Esophagus muscularis mucosa (tissue), 4 donors: ENCODE data around the gene TOP2A. TPM values are rescaled to one million over a fixed set of nuclear protein-coding genes. Genes with fewer than 3 reads are reported as not detected.
"Not testable (repeated sequence)": the region's sequence is repeated elsewhere in the genome, so short reads cannot be mapped to it uniquely, and the experiment has no call there.

ENCODE experiments used
- DNase-seq: peaks from one replicate; pipeline ENCODE4 v3.0.0-alpha.2; 2017; ENCODE audit errors: extremely low spot score
- H3K27ac ChIP-seq, 4 donors: fragments of 200-600 bp; sonication (generic); replicated peaks in 1 of 4; 1 replicate in 3 of 4; 2 replicates in 1 of 4; pipeline ENCODE4 v1.5.1; 2016 to 2019; ENCODE audit warnings: mild to moderate bottlenecking in 1 of 4
- H3K27me3 ChIP-seq, 4 donors: fragments of 200-600 bp; sonication (generic); one replicate each; pipeline versions ENCODE4 v1.5.1 to v1.6.0; 2016 to 2019
- H3K36me3 ChIP-seq, 4 donors: fragments of 200-600 bp; sonication (generic); one replicate each; pipeline ENCODE4 v1.5.1; 2016 to 2019
- H3K4me1 ChIP-seq, 4 donors: fragments of 200-600 bp; sonication (generic); one replicate each; pipeline ENCODE4 v1.5.1; 2016 to 2019
- H3K4me3 ChIP-seq, 4 donors: fragments of 200-600 bp; sonication (generic); 1 replicate in 2 of 4; 2 replicates in 2 of 4; pipeline ENCODE4 v1.5.1; 2016 to 2019; ENCODE audit warnings: mild to moderate bottlenecking in 4 of 4, moderate library complexity in 1 of 4
- H3K9me3 ChIP-seq, 4 donors: fragments of 200-600 bp; sonication (generic); 1 replicate in 3 of 4; 2 replicates in 1 of 4; pipeline ENCODE4 v1.5.1; 2016 to 2019
- CTCF ChIP-seq, 3 experiments: fragments of 200-600 bp in 2 of 3; fragments of 450-650 bp in 1 of 3; sonication (generic) in 2 of 3; IDR thresholded peaks; one replicate each; pipeline ENCODE4 v1.5.1; 2017 to 2019; ENCODE audit warnings: antibody characterized with exemption in 3 of 3, mild to moderate bottlenecking in 2 of 3, moderate library complexity in 1 of 3
- EP300 ChIP-seq: sonication (generic); formaldehyde crosslinking; IDR thresholded peaks from one replicate; pipeline ENCODE4 v1.6.1; 2017; ENCODE audit warnings: antibody characterized with exemption
- POLR2A ChIP-seq: fragments of 450-650 bp; IDR thresholded peaks from one replicate; pipeline ENCODE4 v1.6.1; 2017; ENCODE audit warnings: antibody characterized with exemption, moderate library complexity, mild to moderate bottlenecking, low read depth
- POLR2AphosphoS5 ChIP-seq, 2 donors: sonication (generic); formaldehyde crosslinking; IDR thresholded peaks; one replicate each; pipeline ENCODE4 v1.6.1; 2017; ENCODE audit warnings: antibody characterized with exemption in 2 of 2
- WGBS: methylation state at CpG from one replicate; pipeline ENCODE4 v1.1.5; 2018; 5-methylcytosine and 5-hydroxymethylcytosine counted together
- intact Hi-C: fragments of 100-400 bp; cut with DNase I; formaldehyde crosslinking; loops from one replicate; pipeline ENCODE4 v1.15.1; 2023
- total RNA-seq, 4 donors: library from RNA; depleted of rRNA; stranded (reverse); fragments of >200 nt; gene quantifications; one replicate each; pipeline versions ENCODE4 v1.1.0 to v1.2.1, GENCODE V29; 2016

Gene TOP2A
- total RNA-seq, 4 donors from 2014 or later: under 0.01 to 1.4 (median 0.30) TPM

- Histone ChIP-seq H3K4me1 (peaks cover 12 to 35% (median 30%) of the 10 kb centered on the region in 4 donors), H3K27ac (no peak overlapping the region), H3K9me3 (no peaks in the 10 kb centered on the region), H3K27me3 (peaks cover 0 to 8% (median 0%) of the 10 kb centered on the region in 4 donors), H3K4me3 (peak overlapping the region; percentile 60 to 71 (median 63)), H3K36me3 (no peaks in the 10 kb centered on the region)
- intact Hi-C loops: loop anchor here (10.0 kb wide), 1 partner anchor 112 kb away; the partner anchor contains the start of gene RARA
- TF ChIP-seq EP300: no peak
- TF ChIP-seq POLR2AphosphoS5 (IDR thresholded peaks at IDR 0.05): no peak
- no peak for TF ChIP-seq POLR2A
- TF ChIP-seq CTCF (IDR thresholded peaks at IDR 0.05): no peak
- 0% methylated on average over 6 of the region's 21 CpGs for WGBS
- no peak for DNase-seq
Observed at GRCh38 chr17:40417258-40417608, 463 bp downstream of the TOP2A start.

DNA sequence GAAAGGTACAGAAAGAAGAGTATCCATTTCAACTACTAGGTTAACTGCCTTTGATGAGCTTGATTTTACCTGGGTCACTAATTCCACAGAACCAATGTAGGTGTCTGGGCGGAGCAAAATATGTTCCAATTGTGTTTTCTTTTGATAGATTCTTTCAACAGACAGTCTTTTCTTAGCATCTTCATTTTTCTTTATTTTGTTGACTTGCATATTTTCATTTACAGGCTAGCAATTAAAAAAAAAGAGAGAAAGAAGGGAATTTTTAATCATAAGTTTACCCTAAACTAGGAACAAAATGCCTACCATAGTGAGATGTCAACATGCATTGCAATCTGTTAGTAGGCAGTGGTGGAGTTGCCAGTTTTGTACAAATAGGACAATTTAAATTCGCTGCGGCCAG, 1.0 kb downstream of the TOP2A start:
- WGBS: 41% methylated on average over 3 of the region's 3 CpGs

DNA sequence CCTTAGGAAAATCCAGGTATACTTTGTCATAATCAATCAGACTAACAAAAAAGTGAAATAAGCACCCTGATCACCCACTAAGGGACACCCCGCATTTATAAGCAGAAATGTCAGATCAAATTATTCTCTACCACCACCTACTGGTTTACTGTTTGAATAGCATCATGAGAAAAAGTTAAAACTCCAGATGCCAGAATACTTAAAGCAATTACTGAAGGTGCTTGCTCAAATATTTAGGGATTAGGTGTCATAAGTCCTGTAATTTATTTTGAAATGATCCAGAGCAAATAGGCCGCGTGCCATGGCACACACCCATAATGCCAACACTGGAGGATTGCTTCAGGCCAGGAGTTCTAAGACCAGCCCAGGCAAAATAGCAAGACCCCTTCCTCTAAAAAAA, 2.3 kb downstream of the TOP2A start:
- H3K9me3 ChIP-seq: no peaks in the 10 kb centered on the region
- H3K27me3 ChIP-seq: peaks cover 0 to 8% (median 0%) of the 10 kb centered on the region in 4 donors
- no peak overlapping the region for H3K27ac ChIP-seq
- DNase-seq: no peak
- TF ChIP-seq CTCF (IDR thresholded peaks at IDR 0.05) (peak; percentile 56 to 71 (median 59)), EP300 (no peak), POLR2AphosphoS5 (IDR thresholded peaks at IDR 0.05) (no peak), POLR2A (no peak)
- WGBS: 36% methylated on average over 3 of the region's 3 CpGs
- intact Hi-C loops: loop anchor here (2.0 to 10.0 kb wide), 2 partner anchors 59 to 111 kb away; partner anchors contain the start of gene RARA
- no peak overlapping the region for H3K4me3 ChIP-seq
- H3K36me3 ChIP-seq: no peaks in the 10 kb centered on the region
- peaks cover 12 to 35% (median 30%) of the 10 kb centered on the region in 4 donors for H3K4me1 ChIP-seq

More for the DNA sequence above, 1.0 kb downstream of the TOP2A start:
- Histone ChIP-seq H3K4me3 (no peak overlapping the region), H3K27ac (no peak overlapping the region), H3K36me3 (no peaks in the 10 kb centered on the region), H3K4me1 (peaks cover 12 to 35% (median 30%) of the 10 kb centered on the region in 4 donors), H3K27me3 (peaks cover 0 to 8% (median 0%) of the 10 kb centered on the region in 4 donors), H3K9me3 (no peaks in the 10 kb centered on the region)
- intact Hi-C loops: loop anchor here (10.0 kb wide), 1 partner anchor 112 kb away; the partner anchor contains the start of gene RARA
- DNase-seq: no peak
- TF ChIP-seq EP300: no peak
- TF ChIP-seq CTCF (IDR thresholded peaks at IDR 0.05): no peak
- TF ChIP-seq POLR2AphosphoS5 (IDR thresholded peaks at IDR 0.05): no peak
- no peak for TF ChIP-seq POLR2A

GRCh38 chr17:40414312-40414711, 3.4 kb downstream of the TOP2A start:
- 83% methylated on average over 4 of the region's 4 CpGs for WGBS
- not testable (repeated sequence) for H3K27ac ChIP-seq, H3K9me3 ChIP-seq, H3K36me3 ChIP-seq, H3K4me3 ChIP-seq, H3K27me3 ChIP-seq, DNase-seq
- intact Hi-C loops: loop anchor here (2.0 to 10.0 kb wide), 3 partner anchors 42 to 110 kb away; partner anchors contain the start of gene RARA
- H3K4me1 ChIP-seq: peaks cover 12 to 26% (median 25%) of the 10 kb centered on the region in 4 donors

- H3K27ac ChIP-seq: no peak overlapping the region
- H3K9me3 ChIP-seq: no peaks in the 10 kb centered on the region
- no peak for TF ChIP-seq CTCF (IDR thresholded peaks at IDR 0.05)
- TF ChIP-seq POLR2AphosphoS5 (IDR thresholded peaks at IDR 0.05): no peak
- TF ChIP-seq EP300: no peak
- no peak for TF ChIP-seq POLR2A
- intact Hi-C loops: loop anchor here (5.0 to 10.0 kb wide), 2 partner anchors 41 to 108 kb away; partner anchors contain the start of gene RARA
- peaks cover 0 to 8% (median 0%) of the 10 kb centered on the region in 4 donors for H3K27me3 ChIP-seq
- DNase-seq: no peak
- H3K36me3 ChIP-seq: no peaks in the 10 kb centered on the region
- H3K4me3 ChIP-seq: no peak overlapping the region
- H3K4me1 ChIP-seq: peaks cover 8 to 14% (median 13%) of the 10 kb centered on the region in 4 donors
Observed at GRCh38 chr17:40412880-40413279, 4.8 kb downstream of the TOP2A start.
